Measurements from ENCODE around the gene UPK3B.
A peak's percentile ranks its signal among the peaks of the same experiment; 100 is the strongest.
"Not testable (repeated sequence)": the region's sequence is repeated elsewhere in the genome, so short reads cannot be mapped to it uniquely, and the experiment has no call there.

Gene UPK3B

DNA sequence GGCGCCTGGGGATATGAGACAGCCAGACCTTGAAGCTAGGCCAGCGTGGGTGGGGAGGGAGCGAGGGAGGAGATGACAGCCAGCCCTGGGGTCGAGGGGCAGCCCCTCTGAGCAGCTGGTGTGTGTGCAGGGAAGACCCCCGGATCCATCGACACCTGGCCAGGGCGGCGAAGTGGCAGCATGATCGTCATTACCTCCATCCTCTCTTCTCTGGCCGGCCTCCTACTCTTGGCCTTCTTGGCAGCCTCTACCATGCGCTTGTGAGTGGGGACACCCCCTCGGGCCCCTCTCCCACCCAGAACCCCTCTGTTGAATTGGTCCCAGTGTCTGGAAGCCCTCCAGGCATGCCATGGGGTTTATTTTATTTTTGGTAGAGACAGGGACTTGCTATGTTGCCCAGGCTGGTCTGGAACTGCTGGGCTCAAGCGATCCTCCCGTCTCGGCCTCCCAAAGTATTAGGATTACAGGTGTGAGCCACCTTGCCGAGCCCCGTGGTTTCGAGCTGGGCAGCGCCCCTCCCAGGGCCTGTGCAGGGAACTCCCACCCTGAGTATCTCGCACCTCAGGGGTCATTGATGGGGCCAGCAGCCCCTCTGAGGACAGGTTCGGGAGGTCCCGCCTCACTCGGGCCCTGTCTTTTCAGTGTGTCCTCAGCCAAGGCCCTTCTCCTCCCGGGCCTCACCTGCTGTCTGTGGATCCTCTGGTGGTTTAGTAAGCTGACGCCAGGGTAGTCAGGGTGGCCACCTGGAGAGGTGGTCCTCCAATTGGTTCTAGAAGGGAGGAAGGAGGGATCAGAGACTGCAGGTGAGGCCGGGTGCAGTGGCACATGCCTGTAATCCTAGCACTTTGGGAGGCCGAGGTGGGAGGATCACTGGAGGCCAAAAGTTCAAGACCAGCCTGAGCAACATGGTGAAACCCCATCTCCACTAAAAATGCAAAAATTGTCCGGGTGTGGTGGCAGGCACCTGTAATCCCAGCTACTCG, 3.8 kb downstream of the UPK3B start:
- no peak for DNase-seq

DNA sequence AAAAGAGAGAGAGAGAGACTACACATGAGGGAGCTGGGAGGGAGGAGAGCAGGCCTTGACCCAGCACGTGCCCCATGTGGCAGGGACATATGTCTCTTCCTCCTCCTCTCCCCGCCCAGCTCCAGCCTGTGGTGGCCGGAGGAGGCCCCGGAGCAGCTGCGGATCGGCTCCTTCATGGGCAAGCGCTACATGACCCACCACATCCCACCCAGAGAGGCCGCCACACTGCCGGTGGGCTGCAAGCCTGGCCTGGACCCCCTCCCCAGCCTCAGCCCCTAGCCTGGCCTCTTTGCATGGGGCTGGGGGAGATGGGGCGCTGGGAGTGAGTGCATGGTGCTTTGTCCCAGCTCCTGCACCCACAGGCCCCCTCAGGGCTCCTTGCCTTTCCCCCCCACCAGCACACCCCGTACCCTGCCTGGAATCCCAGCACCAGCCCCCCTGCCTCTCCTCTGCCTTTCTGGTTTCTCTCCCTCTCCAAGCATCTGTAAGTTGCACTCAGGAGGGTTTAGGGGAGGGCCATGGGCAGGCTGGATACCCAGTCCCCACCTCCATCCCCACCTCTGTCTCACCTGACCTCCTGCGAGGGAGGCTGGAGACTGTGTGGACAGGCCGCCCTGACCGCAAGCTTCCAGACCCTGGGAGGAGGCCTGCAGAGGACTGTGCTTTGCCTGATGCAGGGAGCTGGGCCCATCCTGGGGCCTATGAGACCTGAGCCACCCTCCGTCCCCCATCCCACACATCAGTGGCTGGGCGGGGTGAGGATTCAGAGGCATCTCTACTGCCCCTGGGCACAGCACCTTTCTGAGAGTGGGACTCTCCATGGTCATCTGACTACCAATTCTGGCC, 4.8 kb downstream of the UPK3B start:
- DNase-seq = no peak

DNA sequence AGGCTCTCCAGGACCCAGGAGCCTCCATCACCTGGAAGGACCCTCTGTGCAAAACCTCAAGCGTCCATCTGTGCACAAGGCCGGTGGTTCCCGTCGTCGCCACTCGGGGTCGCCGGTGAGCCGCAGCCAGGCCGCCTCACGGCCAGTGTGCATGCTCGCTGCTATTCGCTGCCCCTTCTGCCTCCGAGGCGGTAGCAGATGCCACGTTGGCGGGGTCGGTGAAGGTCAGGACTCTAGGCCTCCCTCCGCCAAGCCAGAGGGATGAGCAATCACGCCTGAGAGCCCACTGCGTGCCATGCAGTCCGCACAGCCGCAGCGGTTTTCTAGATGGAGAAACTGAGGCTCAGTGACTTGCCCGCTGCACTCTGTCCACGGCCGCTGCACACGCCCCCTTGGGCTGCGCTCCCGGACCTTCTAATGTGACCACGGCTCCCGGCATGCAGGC, 5.7 kb downstream of the UPK3B start:
- peak in 2 of 5 donors; percentile 36 to 45 for DNase-seq

DNA sequence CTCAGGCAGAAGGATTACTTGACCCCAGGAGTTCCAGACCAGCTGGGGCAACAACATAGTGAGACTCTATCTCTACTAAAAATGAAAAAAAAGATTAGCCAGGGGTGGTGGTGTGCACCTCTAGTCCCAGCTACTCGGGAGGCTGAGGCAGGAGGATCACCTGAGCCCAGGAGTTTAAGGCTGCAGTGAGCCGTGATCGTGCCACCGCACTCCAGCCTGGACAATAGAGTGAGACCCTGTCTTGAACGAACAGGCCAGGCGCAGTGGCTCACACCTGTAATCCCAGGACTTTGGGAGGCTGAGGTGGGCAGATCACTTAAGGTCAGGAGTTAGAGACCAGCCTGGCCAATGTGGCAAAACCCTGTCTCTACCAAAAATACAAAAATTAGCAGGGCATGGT, 6.6 kb downstream of the UPK3B start:
- DNase-seq = not testable (repeated sequence)

DNA sequence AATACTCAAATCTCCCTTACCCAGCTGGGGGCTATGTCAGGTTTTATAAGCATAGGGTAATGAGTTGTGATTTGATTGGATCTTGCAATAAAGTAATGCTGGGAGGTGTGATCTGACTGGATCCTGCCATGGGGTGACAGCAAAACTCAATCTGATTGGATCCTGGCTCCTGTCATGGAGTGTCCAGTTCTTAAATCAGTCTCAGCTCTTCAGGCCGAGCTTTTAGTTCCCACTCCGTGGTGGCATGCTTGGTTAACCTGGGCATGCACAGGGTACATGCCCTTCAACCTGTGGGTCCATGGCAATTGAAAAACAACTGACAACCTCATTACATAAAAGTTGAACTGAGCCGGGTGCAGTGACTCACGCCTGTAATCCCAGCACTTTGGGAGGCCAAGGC, 15.8 kb downstream of the UPK3B start:
- not testable (repeated sequence) for DNase-seq

DNA sequence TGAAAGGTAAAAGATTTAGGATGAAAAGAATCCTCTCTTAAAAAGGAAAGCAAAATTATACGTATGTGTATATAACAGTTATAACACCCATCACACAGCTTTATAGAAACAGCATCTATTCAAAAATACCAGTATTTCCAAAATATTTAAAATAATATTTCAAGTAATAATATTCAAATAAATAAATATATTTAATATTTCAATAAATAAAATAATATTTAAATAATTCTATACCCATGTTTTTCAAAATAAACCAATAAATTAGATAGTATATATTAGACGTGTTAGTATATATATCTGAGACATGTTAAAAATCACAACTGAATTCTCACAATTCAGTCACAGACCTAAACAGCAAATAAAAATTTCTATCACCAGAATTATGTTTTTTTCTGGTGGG, 21.3 kb downstream of the UPK3B start:
- not testable (repeated sequence) for DNase-seq

DNA sequence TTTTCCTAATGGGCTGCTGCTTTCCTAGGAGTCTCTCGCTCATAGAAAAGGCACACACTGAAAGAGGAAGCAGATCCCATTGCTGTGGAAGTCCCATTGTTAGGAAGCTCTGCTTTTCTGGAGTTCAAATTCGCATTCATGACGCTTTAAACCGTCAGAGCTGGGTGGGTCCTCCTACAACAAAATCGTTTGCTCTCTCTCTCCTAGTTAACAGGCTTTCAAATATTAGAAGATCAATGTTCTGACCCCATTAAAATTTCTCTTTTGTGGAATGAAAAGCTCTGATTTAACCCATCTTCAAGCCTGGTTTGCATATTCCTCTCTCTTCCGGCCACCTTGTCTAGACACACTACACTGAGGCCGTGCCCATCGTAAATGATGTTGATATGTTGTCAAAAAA, 32.8 kb downstream of the UPK3B start, which contains the start of gene SPDYE16:
SPDYE16 (minus strand) TSS at position 101 of the 400 bp plus-strand sequence. CDS start 1,838 bp downstream, outside the sequence.
- not testable (repeated sequence) for DNase-seq

DNA sequence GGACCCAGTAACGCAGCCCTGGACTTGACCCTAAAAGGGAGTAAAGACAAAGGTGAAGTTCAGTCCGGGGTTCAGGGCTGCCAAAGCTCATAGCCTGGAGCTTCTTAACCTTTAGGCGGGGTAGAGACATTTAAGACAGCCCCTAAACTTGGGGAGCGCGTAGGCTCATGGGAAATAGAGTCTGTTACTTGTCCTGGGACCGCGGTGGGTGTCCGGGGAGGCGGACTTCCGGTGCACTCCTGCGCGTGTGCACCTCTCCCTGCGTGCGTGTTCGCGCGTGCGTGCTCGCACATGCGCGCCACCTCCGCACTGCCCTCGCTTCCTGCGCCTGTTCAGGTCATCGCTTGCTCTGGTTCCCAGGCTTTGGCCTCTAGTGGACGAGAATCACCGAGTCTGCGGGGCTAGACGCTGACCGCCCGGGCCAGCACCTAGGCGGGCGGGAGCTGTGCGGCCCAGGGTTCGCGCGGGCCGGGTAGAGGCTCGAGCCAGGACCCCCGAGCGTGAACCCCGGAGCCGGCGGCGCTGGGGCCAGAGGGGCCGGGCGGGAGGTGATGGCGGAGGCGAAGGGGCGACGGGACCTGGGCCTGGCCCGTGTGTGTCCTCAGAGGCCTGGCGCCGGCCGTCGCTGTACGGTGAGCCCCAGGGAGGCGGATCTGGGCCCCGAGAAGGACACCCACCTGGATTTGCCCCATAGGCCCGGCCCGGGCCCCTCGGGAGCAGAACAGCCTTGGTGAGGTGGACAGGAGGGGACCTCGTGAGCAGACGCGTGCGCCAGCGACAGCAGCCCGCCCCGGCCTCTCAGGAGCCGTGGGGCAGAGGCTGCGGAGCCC, 38.9 kb downstream of the UPK3B start:
- peak; percentile 60 to 94 (median 69) for DNase-seq

DNA sequence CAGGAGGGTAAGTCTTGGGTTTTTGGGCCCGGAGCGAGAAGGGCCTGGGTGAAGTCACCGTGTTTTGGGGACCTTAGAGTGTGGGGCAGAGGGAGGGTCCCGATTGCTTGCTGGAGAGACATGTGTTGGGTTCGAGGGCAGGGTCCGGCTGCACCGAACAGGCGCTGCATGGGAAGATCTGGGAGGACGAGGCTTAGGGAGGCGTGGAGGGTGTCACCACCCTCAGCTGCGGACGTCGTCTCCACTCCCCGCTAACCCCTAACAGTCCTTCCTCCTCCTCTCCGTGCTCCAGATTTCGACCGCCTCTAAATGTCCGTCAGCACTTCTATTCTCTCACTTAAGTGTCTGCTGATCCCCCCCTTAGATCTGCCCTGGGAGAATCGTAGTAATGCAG, 39.5 kb downstream of the UPK3B start:
- DNase-seq = not testable (repeated sequence)

DNA sequence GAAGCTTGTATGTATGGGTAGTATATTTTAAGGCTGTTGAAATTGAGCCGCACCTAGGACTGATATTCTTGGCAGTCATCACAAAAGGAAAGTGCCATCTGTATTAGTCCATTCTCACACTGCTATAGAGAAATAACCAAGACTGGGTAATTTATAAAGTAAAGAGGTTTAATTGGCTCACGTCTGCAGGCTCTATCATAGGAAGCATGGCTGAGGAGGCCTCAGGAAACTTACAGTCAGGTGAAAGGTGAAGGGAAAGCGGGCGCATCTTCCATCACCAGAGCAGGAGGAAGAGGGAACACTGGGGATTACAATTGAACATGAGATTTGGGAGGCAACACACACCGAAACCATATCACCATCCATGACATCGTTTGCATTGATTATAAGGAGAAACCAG, 41.6 kb downstream of the UPK3B start:
- not testable (repeated sequence) for DNase-seq

DNA sequence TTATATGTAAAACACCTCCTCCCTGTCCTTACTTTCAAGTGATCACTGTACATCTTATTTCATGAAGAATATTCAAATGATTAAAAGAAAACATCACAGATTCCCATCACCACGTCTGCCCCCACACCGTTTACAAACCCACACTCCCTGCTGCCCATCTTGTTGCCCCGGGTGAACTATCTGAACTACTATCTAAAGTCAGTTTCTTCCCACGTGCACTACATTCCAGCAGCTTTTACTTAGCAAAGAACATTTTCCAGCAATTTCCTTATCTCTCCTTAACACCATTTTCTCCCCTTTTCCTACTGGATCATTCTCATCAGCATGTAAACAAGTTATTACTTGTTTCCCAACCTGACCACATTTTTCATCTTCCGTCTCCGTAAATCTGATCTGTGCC, 49.3 kb downstream of the UPK3B start:
- not testable (repeated sequence) for DNase-seq

DNA sequence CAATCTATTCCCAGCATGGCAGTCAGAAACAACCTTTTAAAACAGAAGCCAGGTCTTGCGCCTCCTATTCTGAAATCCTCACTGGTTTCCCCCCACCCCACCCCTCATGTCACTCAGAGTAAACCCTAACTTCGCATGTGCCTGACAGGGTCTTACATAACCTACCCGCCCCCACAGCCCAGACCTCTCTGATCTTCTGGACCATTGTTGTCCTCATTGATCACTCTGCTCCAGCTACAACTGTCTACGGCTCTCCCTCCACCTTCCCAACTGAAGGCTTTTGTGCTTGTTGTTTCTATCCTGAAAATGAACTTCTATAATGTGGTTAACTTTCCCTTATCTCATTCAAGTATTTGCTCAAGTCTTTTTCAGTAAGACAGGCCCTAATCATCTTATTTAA, 49.8 kb downstream of the UPK3B start:
- not testable (repeated sequence) for DNase-seq

DNA sequence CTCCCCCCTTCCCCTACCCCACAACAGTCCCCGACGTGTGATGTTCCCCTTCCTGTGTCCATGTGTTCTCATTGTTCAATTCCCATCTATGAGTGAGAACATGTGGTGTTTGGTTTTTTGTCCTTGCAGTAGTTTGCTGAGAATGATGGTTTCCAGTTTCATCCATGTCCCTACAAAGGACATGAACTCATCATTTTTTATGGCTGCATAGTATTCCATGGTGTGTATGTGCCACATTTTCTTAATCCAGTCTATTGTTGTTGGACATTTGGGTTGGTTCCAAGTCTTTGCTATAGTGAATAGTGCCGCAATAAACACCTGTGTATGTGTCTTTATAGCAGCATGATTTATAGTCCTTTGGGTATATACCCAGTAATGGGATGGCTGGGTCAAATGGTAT, 51.0 kb downstream of the UPK3B start:
- DNase-seq = not testable (repeated sequence)

DNA sequence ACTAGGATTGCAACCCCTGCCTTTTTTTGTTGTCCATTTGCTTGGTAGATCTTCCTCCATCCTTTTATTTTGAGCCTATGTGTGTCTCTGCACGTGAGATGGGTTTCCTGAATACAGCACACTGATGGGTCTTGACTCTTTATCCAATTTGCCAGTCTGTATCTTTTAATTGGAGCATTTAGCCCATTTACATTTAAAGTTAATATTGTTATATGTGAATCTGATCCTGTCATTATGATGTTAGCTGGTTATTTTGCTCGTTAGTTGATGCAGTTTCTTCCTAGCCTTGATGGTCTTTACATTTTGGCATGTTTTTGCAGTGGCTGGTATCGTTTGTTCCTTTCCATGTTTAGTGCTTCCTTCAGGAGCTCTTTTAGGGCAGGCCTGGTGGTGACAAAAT, 54.6 kb downstream of the UPK3B start:
- not testable (repeated sequence) for DNase-seq
